GM12892 (cell line): ENCODE data around the gene METTL23.

Source experiments
- POLR2A ChIP-seq: IDR thresholded peaks from 2 replicates; pipeline ENCODE4 v1.6.1; 2011; ENCODE audit warnings: low read depth, low read length, control low read depth
- POLR2AphosphoS5 ChIP-seq: IDR thresholded peaks from 2 replicates; pipeline ENCODE4 v1.6.1; 2011; ENCODE audit warnings: low read depth, low read length, control low read depth
- TAF1 ChIP-seq: IDR thresholded peaks from 2 replicates; pipeline ENCODE4 v1.6.1; 2011; ENCODE audit warnings: low read depth, mild to moderate bottlenecking, control low read depth, low read length, borderline replicate concordance

GRCh38 chr17:76781056-76781982 lies 54.7 kb downstream of the METTL23 start:
- no peak for TF ChIP-seq POLR2A
- TF ChIP-seq POLR2AphosphoS5, result no peak
- no peak for TF ChIP-seq TAF1
